Psoas muscle (tissue), 8 donors: ENCODE results near the gene FBXL16. TPM values are rescaled to one million over a fixed set of nuclear protein-coding genes. Genes with fewer than 3 reads are reported as not detected.
"Not testable (repeated sequence)": the region's sequence is repeated elsewhere in the genome, so short reads cannot be mapped to it uniquely, and the experiment has no call there.

Source experiments
- ATAC-seq, 4 donors: fragments of 200-7000 bp; cut with Tn5 transposase; one replicate each; pipeline ENCODE4 v1.9.1; 2020; ENCODE audit warnings: moderate library complexity in 3 of 4, mild to moderate bottlenecking in 2 of 4
- DNase-seq, 2 donors: peaks; one replicate each; pipeline ENCODE4 v3.0.0-alpha.2; 2020
- H3K27ac ChIP-seq: fragments of 200-600 bp; one replicate; pipeline ENCODE4 v1.8.0; 2022
- H3K27me3 ChIP-seq, 3 donors: fragments of 200-600 bp in 1 of 3; one replicate each; pipeline versions ENCODE4 v1.6.1 to v1.8.0; 2013 to 2022; ENCODE audit warnings: low read length in 2 of 3, mild to moderate bottlenecking in 2 of 3, moderate library complexity in 1 of 3; ENCODE audit not compliant: insufficient read depth in 3 of 3
- H3K36me3 ChIP-seq, 2 donors: fragments of 200-600 bp in 1 of 2; one replicate each; pipeline versions ENCODE4 v1.6.1 to v1.8.0; 2013 to 2022; ENCODE audit warnings: low read depth in 1 of 2, mild to moderate bottlenecking in 1 of 2, moderate library complexity in 1 of 2; ENCODE audit not compliant: insufficient read depth in 1 of 2
- H3K4me1 ChIP-seq: fragments of 200-600 bp; one replicate; pipeline ENCODE4 v1.8.0; 2022
- H3K4me3 ChIP-seq: fragments of 200-600 bp; one replicate; pipeline ENCODE4 v1.8.0; 2022; ENCODE audit warnings: mild to moderate bottlenecking
- H3K9me3 ChIP-seq: fragments of 200-600 bp; one replicate; pipeline ENCODE4 v1.8.0; 2022
- CTCF ChIP-seq: fragments of 200-600 bp; IDR thresholded peaks from one replicate; pipeline ENCODE4 v1.8.0; 2022; ENCODE audit warnings: antibody characterized with exemption
- WGBS, 3 donors: extraction: QIAGEN DNeasy Blood & Tissue Kit; methylation state at CpG; one replicate each; pipeline versions ENCODE4 v1.1.6 to v1.1.7; 2013; 5-methylcytosine and 5-hydroxymethylcytosine counted together
- intact Hi-C, 2 donors: fragments of 100-400 bp; cut with DNase I; formaldehyde crosslinking; loops; one replicate each; pipeline versions ENCODE4 v1.11.0 to v1.14.2; 2022
- long read RNA-seq, 2 donors: library from polyadenylated mRNA; unstranded; transcript quantifications; one replicate each; pipeline ENCODE4 v2.0.0, GENCODE V29; 2021
- polyA plus RNA-seq, 3 donors: library from polyadenylated mRNA; stranded (reverse); fragments of 200-250 nt; gene quantifications; one replicate each; pipeline ENCODE4 v1.2.3, GENCODE V29; 2013
- total RNA-seq, 4 donors: library from RNA; stranded (reverse); fragmentation: NEBNext Ultra II Directional in 2 of 4; extraction: Animal tissue kit (Norgen Biotek cat#: 25700) in 2 of 4; gene quantifications; one replicate each; pipeline versions ENCODE4 v1.2.1 to v1.2.4, GENCODE V29; 2021 to 2023
- donor health status: healthy with polysubstance abuse.
- donor health status: DM: no; HTN: no; CAD: no; lungs with moderate emphysema.
- donor health status: Bipolar disorder and iron deficiency.
- donor health status: healthy.
- donor health status: DM: yes; HTN: yes; CAD: no.
- donor health status: DM: no; HTN: no; CAD: no.
- donor health status: DM: no; HTN: no; CAD: no.
- donor health status: DM: yes; HTN: yes; CAD: no.

Gene FBXL16
- total RNA-seq (under 1 TPM in 2 of 4 donors, not detected in 2; 0.08 TPM), polyA plus RNA-seq (under 1 TPM; 0.04 to 0.16 (median 0.10) TPM)
- long read RNA-seq, donor 1: 0 reads
- long read RNA-seq, donor 2: 0 reads

DNA sequence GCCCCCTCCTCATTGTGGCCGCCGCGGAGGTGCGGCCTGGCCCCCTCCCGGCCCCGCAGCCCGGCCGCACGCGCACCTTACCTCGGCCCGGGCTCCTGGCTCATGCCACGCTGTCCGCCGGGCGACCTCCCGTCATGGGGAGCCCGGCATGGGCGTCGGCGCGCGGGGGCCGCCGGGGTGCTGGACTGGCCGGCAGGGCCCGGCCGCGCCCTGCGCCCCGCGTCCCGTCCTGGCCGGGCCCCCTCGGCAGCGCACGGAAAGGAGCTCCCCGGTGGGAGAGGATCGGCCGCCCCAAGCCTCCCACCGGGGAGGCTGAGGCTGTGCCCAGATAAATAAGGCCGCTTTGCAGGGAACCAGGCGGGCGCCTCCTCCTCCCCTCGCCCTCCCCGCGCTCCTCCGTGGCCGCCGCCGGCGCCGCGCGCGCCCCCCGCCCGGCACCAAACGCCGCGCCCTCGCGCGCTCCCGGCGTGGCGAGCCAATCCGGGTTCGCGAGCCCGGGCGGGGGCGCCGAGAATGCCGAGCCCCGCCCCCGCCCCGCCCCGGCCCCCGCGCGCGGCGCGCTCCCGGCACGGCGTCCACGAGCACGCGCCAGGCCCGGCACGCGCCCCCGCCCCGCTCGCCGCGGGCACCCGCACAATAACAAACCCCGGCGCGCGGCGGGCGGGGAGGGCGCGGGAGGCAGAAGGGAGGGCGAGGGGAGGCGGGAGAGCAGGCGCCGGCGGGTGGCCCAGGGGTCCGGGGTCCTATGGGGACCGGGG is at the start of gene FBXL16:
Gene FBXL16, minus strand, starts transcription at position 371 of the 758 bp plus-strand sequence. CDS start 8,396 bp downstream, outside the sequence.
- 1% methylated on average over 37 to 115 of the region's 115 CpGs for WGBS, 3 donors
- no peak for DNase-seq
- H3K27ac ChIP-seq: no peak within 1 kb of the TSS
- H3K4me1 ChIP-seq: no peaks in the 10 kb centered on the region
- peaks cover 0 to 93% (median 59%) of the 10 kb centered on the region in 3 donors for H3K27me3 ChIP-seq
- peak within 1 kb of the TSS; percentile 28 for H3K4me3 ChIP-seq
- ATAC-seq: no peak
- no peaks in the 10 kb centered on the region for H3K36me3 ChIP-seq
- TF ChIP-seq CTCF: no peak
- intact Hi-C loops: no loop called here
- no peaks in the 10 kb centered on the region for H3K9me3 ChIP-seq

DNA sequence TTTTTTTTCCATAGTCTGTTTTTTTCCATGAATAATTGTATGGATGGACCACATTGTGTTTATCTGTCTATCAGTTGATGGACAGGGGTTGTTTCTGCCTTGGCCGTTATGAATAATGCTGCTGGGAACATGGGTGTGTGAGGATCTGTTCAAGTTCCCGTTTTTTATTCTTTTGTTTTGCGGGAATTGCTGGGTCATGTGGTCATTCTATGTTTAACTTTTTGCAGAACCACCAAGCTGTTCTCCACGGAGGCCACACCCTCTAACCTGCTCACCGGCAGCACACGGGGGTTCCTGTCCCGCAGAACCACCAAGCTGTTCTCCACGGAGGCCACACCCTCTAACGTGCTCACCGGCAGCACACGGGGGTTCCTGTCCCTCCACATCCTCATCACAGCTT is 49.1 kb upstream of the FBXL16 start:
- 58 to 64% (median 64%) methylated on average over 11 of the region's 11 CpGs for WGBS, 3 donors
- TF ChIP-seq CTCF: no peak
- Histone ChIP-seq H3K9me3 (no peaks in the 10 kb centered on the region), H3K27ac (no peak overlapping the region), H3K4me3 (no peak overlapping the region), H3K27me3 (peaks cover 0 to 39% (median 10%) of the 10 kb centered on the region in 3 donors), H3K36me3 (no peaks in the 10 kb centered on the region), H3K4me1 (no peaks in the 10 kb centered on the region)
- no peak for DNase-seq
- intact Hi-C loops: no loop called here
- ATAC-seq: no peak

GRCh38 chr16:754121-754607 is 48.6 kb upstream of the FBXL16 start:
- ATAC-seq, DNase-seq, H3K36me3 ChIP-seq, H3K4me1 ChIP-seq, intact Hi-C loops, H3K9me3 ChIP-seq, H3K27ac ChIP-seq, H3K4me3 ChIP-seq: not testable (repeated sequence)
- 84 to 87% (median 86%) methylated on average over 11 of the region's 11 CpGs for WGBS, 3 donors
- H3K27me3 ChIP-seq: peaks cover 0 to 39% (median 9%) of the 10 kb centered on the region in 3 donors

DNA sequence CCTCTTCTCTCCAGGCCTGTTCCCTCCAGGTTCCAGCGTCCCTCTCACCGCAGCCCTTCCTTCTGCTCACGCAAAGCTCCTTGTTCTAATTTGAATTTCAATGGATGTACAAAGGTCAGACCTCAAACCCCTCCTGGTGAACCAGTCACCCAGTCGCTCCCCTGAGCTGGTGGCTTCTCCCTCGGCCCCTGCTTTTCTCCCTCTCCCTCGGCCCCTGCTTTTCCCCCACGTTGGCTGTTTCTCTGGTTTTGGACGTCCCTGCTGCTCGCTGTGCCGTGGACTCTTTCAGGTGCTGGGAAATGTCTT is 46.4 kb upstream of the FBXL16 start:
- no peak overlapping the region for H3K4me3 ChIP-seq

More for the DNA sequence above, 46.4 kb upstream of the FBXL16 start:
- Histone ChIP-seq H3K9me3 (no peaks in the 10 kb centered on the region), H3K4me1 (no peaks in the 10 kb centered on the region), H3K27me3 (peaks cover 0 to 42% (median 8%) of the 10 kb centered on the region in 3 donors), H3K27ac (no peak overlapping the region), H3K36me3 (no peaks in the 10 kb centered on the region)
- intact Hi-C loops: no loop called here
- no peak for DNase-seq
- no peak for TF ChIP-seq CTCF
- 17 to 29% (median 17%) methylated on average over 8 to 10 of the region's 10 CpGs for WGBS, 3 donors
- no peak for ATAC-seq
